Tibial nerve (tissue), 4 donors: ENCODE data around the gene ZNF438. TPM values are rescaled to one million over a fixed set of nuclear protein-coding genes. Genes with fewer than 3 reads are reported as not detected.

Experiments
- DNase-seq, 2 donors: peaks; one replicate each; pipeline ENCODE4 v3.0.0-alpha.2; 2019; ENCODE audit warnings: low spot score in 2 of 2
- H3K27ac ChIP-seq, 4 donors: fragments of 200-600 bp; sonication (generic) in 3 of 4; one replicate each; pipeline ENCODE4 v1.5.1; 2017 to 2019; ENCODE audit warnings: mild to moderate bottlenecking in 1 of 4
- H3K27me3 ChIP-seq, 2 donors: fragments of 200-600 bp; sonication (generic) in 1 of 2; one replicate each; pipeline versions ENCODE4 v1.5.1 to v1.6.0; 2017 to 2019
- H3K36me3 ChIP-seq, 3 donors: fragments of 200-600 bp; sonication (generic); one replicate each; pipeline ENCODE4 v1.5.1; 2018 to 2019
- H3K4me1 ChIP-seq, 4 donors: fragments of 200-600 bp; sonication (generic) in 3 of 4; one replicate each; pipeline ENCODE4 v1.5.1; 2017 to 2019
- H3K4me3 ChIP-seq, 4 donors: fragments of 200-600 bp; sonication (generic) in 3 of 4; one replicate each; pipeline ENCODE4 v1.5.1; 2017 to 2019; ENCODE audit warnings: mild to moderate bottlenecking in 1 of 4, moderate library complexity in 1 of 4
- H3K9me3 ChIP-seq, 4 donors: fragments of 200-600 bp; sonication (generic) in 3 of 4; one replicate each; pipeline ENCODE4 v1.5.1; 2017 to 2019
- CTCF ChIP-seq, 5 experiments: fragments of 200-600 bp in 3 of 5; fragments of 450-650 bp in 2 of 5; sonication (generic) in 3 of 5; IDR thresholded peaks; one replicate each; pipeline ENCODE4 v1.5.1; 2016 to 2019; ENCODE audit warnings: antibody characterized with exemption in 5 of 5, mild to moderate bottlenecking in 3 of 5, moderate library complexity in 2 of 5
- EP300 ChIP-seq, 2 donors: sonication (generic); formaldehyde crosslinking; IDR thresholded peaks; one replicate each; pipeline ENCODE4 v1.6.1; 2017; ENCODE audit warnings: antibody characterized with exemption in 2 of 2, mild to moderate bottlenecking in 1 of 2
- POLR2A ChIP-seq, 2 donors: fragments of 450-650 bp; IDR thresholded peaks; one replicate each; pipeline ENCODE4 v1.6.1; 2017; ENCODE audit warnings: antibody characterized with exemption in 2 of 2, mild to moderate bottlenecking in 2 of 2, moderate library complexity in 2 of 2
- WGBS, 2 donors: methylation state at CpG; one replicate each; pipeline ENCODE4 v1.1.5; 2018; 5-methylcytosine and 5-hydroxymethylcytosine counted together
- total RNA-seq, 4 donors: library from RNA; depleted of rRNA; stranded (reverse); fragments of >200 nt; gene quantifications; one replicate each; pipeline ENCODE4 v1.1.0, GENCODE V29; 2016

The ZNF438 gene
- total RNA-seq, 4 donors from 2014 or later: 10.8 to 26.5 (median 19.7) TPM

GRCh38 chr10:31070691-31071090 lies 39.0 kb upstream of the ZNF438 start:
- no peak overlapping the region for H3K4me3 ChIP-seq
- no peaks in the 10 kb centered on the region for H3K36me3 ChIP-seq
- DNase-seq: no peak
- 84 to 88% methylated on average over 2 of the region's 2 CpGs for WGBS, 2 donors
- H3K4me1 ChIP-seq: peaks cover 0 to 58% (median 13%) of the 10 kb centered on the region in 4 donors
- no peaks in the 10 kb centered on the region for H3K27me3 ChIP-seq
- peak overlapping the region in 2 of 4 donors; percentile 76 to 79 for H3K27ac ChIP-seq
- no peak for TF ChIP-seq POLR2A (IDR thresholded peaks at IDR 0.05)
- no peak for TF ChIP-seq EP300 (IDR thresholded peaks at IDR 0.05)
- TF ChIP-seq CTCF (IDR thresholded peaks at IDR 0.05): no peak
- H3K9me3 ChIP-seq: no peaks in the 10 kb centered on the region

- Histone ChIP-seq H3K27me3 (no peaks in the 10 kb centered on the region), H3K4me1 (peaks cover 0 to 53% (median 13%) of the 10 kb centered on the region in 4 donors), H3K27ac (peak overlapping the region in 2 of 4 donors; percentile 34 to 38), H3K36me3 (no peaks in the 10 kb centered on the region), H3K4me3 (no peak overlapping the region), H3K9me3 (no peaks in the 10 kb centered on the region)
- no peak for DNase-seq
- WGBS, 2 donors: 59 to 75% methylated on average over 4 of the region's 4 CpGs
- TF ChIP-seq EP300 (IDR thresholded peaks at IDR 0.05): no peak
- TF ChIP-seq POLR2A (IDR thresholded peaks at IDR 0.05): no peak
- no peak for TF ChIP-seq CTCF (IDR thresholded peaks at IDR 0.05)
These were observed 38.4 kb upstream of the ZNF438 start for GRCh38 chr10:31070025-31070424.

- peak overlapping the region in 2 of 4 donors; percentile 34 to 38 for H3K27ac ChIP-seq
- no peak for TF ChIP-seq POLR2A (IDR thresholded peaks at IDR 0.05)
- no peak for TF ChIP-seq CTCF (IDR thresholded peaks at IDR 0.05)
- TF ChIP-seq EP300 (IDR thresholded peaks at IDR 0.05): no peak
These were observed 37.7 kb upstream of the ZNF438 start for GRCh38 chr10:31069411-31069810.

GRCh38 chr10:31064348-31064747 lies 32.7 kb upstream of the ZNF438 start:
- no peak overlapping the region for H3K4me3 ChIP-seq
- WGBS, 2 donors: 46% methylated on average over 2 of the region's 2 CpGs
- DNase-seq: peak; percentile 33 to 63
- H3K36me3 ChIP-seq: no peaks in the 10 kb centered on the region
- no peaks in the 10 kb centered on the region for H3K9me3 ChIP-seq
- peak overlapping the region in 3 of 4 donors; percentile 35 to 74 (median 71) for H3K27ac ChIP-seq
- H3K27me3 ChIP-seq: no peaks in the 10 kb centered on the region
- peaks cover 0 to 22% (median 3%) of the 10 kb centered on the region in 4 donors for H3K4me1 ChIP-seq
- TF ChIP-seq EP300 (IDR thresholded peaks at IDR 0.05) (peak in 1 of 2 donors; percentile 42), POLR2A (IDR thresholded peaks at IDR 0.05) (no peak)

More at GRCh38 chr10:31069411-31069810, 37.7 kb upstream of the ZNF438 start:
- Histone ChIP-seq H3K9me3 (no peaks in the 10 kb centered on the region), H3K4me1 (peaks cover 0 to 53% (median 9%) of the 10 kb centered on the region in 4 donors), H3K27me3 (no peaks in the 10 kb centered on the region), H3K4me3 (no peak overlapping the region), H3K36me3 (no peaks in the 10 kb centered on the region)
- no peak for DNase-seq
- WGBS, 2 donors: 88 to 92% methylated on average over 3 of the region's 3 CpGs

- Histone ChIP-seq H3K9me3 (no peaks in the 10 kb centered on the region), H3K36me3 (no peaks in the 10 kb centered on the region), H3K4me1 (peaks cover 0 to 22% (median 3%) of the 10 kb centered on the region in 4 donors), H3K27me3 (no peaks in the 10 kb centered on the region), H3K4me3 (no peak overlapping the region), H3K27ac (peak overlapping the region in 3 of 4 donors; percentile 35 to 74 (median 71))
- no peak for DNase-seq
- TF ChIP-seq EP300 (IDR thresholded peaks at IDR 0.05): no peak
- no peak for TF ChIP-seq POLR2A (IDR thresholded peaks at IDR 0.05)
- no peak for TF ChIP-seq CTCF (IDR thresholded peaks at IDR 0.05)
- 67 to 70% methylated on average over 6 of the region's 6 CpGs for WGBS, 2 donors
These were observed 32.2 kb upstream of the ZNF438 start for GRCh38 chr10:31063841-31064240.
